GM19328 (cell line): ENCODE results near the gene HPN.
"Not testable (repeated sequence)": the region's sequence is repeated elsewhere in the genome, so short reads cannot be mapped to it uniquely, and the experiment has no call there.

ENCODE experiments used
- ATAC-seq: cut with Tn5 transposase; IDR thresholded peaks from one replicate; pipeline ENCODE4 v1.9.1; 2021; ENCODE audit warnings: mild to moderate bottlenecking, moderate library complexity; ENCODE audit not compliant: unreplicated experiment

Gene HPN

DNA sequence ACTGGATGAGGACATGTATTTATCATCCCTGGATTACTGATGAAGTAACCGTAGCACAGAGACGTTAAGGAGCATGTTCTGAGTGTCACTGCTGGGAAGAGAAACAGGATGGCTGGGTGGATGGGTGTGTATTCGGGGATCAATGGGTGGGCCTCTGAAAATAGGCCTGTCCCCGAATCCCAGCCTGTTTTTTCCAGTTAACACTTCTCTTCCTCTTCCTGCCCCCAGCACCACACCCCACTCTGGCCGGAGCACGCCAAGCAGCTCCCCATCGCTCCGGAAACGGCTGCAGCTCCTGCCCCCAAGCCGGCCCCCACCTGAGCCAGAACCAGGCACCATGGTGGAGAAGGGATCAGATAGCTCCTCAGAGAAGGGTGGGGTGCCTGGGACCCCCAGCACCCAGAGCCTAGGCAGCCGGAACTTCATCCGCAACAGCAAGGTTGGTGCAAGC, 32.6 kb upstream of the HPN start:
- ATAC-seq, result no peak

DNA sequence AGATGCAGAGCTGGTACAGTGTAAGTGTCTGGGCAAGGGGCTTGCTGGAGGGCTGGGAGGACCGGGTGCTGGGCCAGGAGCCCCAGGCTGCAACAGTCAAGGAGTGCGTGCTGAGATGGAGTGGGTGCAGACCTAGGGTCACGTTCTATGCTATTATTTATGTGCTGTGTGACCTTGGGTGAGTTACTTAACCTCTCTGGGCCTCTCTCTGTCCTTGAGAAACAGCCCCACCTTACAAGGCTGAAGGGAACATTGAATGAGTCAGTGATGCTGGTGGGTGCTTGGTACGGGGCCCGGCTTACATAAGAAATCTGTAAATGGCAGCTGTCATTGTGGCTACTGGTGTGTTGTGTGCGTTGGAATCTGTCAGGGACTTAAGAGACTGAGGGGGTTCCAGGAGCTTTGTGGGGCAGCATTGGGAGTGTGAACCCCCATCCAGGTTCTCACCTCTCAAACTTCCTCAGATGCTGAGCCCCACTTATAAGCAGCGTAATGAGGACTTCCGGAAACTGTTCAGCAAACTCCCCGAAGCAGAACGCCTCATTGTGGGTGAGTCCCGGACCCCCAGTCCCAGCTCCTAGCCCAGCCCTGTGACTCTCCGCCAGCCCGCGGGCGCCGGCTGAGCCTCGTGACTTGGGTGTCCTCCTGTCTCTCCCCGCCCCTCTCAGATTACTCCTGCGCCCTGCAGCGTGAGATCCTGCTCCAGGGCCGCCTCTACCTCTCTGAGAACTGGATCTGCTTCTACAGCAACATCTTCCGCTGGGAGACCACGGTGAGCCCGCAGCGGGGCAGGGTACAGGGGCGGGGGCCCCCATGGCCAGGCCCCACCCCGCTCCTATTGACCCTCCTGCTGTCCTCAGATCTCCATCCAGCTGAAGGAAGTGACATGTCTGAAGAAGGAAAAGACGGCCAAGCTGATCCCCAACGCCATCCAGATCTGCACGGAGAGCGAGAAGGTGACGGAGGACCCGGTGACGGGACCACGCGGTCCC, 31.8 kb upstream of the HPN start:
- ATAC-seq, result no peak

DNA sequence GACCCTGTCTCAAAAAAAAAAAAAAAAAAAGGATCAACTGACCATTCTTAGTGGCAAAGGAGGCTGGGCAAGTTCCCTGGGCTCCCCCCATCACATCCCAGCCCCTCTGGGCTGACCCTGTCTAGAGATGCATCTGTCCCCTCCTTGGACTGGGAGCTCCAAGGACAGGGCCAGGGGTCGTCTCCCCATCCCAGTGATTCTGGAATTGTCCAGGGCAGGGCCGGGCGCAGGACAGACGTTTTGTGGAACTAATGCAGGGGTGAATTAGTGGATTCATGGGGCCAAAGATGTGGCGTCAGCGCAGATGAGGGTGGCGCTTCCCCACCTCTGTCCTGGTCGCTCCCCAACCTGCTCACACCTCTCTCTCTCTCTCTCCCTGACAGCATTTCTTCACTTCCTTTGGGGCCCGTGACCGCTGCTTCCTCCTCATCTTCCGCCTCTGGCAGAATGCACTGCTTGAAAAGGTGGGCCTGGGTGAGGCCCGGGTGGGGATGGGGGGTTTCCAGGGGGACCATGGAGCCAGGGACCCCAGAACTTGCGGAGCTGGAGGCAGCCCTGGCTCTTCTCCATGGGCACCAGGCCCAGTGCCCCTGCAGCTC, 30.3 kb upstream of the HPN start:
- ATAC-seq, result no peak

DNA sequence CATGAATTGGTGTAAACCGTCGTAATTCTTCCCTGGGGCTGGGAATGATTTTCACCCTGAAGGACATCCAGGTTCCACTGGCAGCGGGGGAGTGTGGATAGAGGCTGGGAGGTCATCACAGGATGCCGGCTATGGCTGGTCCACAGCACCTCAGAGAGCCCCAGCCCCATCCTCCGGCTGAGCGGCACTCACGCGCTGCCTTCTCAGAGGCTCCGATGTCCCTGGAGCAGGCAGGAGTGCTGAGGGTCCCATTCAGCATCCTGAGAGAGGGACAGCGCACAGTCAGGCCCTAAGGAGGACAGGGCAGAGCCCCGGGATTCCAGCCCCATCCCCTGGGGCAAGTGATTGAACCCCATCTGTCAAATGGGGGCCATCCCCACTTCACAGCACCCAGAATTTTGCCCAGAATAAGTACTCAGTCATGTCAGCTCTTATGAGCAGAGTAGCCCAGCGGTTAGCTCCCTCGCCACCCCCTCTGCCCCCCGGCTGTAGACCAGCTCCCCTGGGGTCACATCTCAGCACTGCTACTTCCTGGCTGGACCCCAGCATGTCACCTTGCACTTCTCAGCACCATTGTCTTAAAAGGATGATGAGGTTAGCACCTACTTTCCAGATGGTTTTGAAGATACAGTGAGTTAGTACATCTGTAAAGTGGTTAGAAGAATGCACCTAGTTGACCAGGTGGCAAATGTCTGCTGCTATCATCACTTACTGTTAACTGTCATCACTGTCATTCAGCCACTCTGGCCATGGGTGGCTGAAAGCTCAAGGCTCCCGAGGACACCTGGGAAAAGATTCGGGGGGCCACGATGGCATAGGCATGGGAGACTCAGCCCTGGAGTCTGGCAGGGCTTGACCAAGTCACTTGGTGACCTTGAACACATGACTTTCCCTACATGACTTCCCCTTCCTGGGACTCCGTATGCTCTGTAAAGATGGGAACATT, 29.5 kb upstream of the HPN start:
- ATAC-seq, result no peak

DNA sequence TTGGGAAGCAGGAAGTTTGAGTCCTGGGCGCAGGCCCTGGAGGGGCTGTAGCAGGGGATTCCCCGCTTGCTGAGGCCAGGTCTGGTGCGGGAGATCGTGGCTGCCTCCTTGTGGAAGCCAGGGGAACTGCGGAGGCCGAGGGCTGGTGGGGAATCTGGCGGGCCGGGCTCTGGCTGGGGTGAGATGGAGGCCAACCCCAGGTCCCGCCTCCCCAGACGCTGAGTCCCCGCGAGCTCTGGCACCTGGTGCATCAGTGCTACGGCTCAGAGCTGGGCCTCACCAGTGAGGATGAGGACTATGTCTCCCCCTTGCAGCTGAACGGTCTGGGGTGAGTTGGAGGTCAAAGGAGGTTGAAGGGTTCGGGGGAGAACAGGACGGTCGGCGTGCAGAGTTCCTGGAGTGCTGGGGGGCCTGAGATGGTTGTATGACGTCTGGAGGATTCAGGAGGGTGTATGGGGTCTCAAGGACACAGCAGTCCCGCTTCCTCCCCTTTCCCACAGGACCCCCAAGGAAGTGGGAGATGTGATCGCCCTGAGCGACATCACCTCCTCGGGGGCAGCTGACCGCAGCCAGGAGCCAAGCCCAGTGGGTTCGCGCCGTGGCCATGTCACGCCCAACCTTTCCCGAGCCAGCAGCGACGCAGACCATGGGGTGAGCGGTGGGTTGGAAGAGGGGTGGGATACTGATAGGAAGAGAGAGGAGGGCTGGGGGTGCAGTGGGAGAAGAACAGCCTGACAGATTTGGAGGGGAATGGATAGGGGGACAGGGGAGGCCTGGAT, 28.3 kb upstream of the HPN start:
- no peak for ATAC-seq

DNA sequence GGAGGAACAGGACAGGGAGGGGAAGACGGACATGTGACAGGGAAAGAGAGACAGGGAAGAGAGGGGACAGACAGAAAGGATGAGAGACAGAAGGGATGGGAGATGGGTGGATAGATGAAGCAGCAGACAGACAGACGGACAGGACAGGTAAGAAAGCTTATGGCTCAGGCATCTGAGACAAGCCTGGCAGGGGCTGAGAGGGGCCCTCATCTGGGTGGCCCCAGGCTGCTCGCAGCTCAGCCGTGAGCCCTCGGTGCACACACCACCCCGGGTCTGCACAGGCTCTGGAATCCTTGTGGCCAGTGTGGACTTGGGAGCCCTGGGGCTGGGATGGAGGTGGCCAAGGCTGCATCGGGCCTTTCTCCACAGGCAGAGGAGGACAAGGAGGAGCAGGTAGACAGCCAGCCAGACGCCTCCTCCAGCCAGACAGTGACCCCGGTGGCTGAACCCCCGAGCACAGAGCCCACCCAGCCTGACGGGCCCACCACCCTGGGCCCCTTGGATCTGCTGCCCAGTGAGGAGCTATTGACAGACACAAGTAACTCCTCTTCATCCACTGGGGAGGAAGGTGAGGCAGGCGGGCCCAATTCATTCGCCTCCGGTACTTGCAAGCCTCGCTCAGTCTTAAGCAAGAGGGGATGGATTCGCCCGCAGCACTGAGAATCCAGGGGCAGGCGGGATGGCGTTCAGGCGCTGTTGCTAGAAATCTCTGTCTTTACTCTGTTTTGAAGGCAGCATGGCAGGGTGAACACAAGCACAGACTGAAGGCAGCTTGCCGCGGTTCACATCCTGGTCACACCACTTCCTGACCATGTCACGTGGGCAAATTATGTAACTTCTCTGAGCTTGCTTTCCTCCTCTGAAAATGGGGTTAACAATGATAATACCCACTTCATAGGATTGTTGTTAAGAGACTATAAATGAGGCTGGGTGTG, 27.4 kb upstream of the HPN start:
- no peak for ATAC-seq

DNA sequence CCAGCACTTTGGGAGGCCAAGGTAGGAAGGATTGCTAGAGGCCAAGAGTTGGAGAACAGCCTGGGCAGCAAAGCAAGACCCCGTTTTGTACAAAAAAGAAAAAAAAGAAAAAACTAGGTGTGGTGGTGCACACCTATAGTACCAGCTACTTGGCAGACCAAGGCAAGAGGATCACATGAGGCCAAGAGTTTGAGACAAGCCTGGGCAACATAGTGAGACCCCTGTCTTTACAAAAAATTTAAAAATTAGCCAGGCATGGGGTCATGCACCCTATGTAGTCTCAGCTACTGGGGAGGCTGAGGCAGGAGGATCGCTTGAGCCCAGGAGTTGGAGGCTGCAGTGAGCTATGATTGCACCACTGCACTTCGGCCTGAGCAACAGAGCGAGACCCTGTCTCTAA, 26.7 kb upstream of the HPN start:
- ATAC-seq, result not testable (repeated sequence)

DNA sequence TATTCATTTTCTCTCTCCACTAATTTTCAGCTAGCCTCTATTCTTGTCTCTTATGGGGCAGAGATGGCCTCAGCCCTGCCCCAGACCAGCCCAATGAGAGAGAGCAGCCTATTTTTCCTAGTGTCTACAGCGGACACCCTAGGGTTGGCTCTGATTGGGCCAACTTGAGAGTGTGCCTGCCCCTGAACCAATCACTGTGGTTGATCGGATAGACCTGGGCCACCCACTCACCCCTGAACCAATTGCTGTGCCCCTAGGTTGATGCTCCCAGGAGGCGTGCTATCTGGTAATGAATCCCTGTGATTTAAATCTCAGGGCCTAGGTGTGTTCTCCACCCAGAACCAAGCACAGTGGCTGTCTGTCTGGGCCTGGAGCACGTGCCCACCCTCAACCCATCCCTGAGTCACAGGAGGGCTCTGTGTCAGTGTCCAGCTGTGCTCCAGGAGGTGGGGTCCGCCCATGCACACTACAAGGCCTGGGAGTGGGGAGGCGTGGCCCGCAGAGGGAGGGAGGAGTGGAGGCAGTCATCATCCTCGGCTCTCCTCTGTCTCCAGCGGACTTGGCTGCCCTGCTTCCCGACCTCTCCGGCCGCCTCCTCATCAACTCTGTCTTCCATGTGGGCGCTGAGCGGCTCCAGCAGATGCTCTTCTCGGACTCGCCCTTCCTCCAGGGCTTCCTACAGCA, 26.1 kb upstream of the HPN start:
- ATAC-seq, result no peak

DNA sequence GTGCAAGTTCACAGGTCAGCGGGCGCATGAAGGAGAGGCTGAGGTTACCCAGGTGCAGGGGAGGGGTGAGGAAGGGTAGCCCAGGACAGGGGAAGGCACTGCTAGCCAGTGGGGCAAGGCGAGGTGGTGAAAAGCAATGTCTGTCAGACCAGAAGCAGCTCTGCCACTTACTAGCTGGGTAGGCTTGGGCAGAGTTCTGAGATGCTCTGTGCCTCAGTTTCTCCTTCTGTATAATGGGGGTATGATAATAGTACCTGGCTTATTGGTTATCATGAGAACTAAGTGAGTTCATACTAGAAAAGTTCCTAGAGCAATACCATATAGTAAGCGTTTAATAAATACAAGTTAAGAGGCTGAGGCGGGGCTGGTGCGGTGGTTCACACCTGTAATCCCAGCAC, 25.6 kb upstream of the HPN start:
- ATAC-seq, result no peak

DNA sequence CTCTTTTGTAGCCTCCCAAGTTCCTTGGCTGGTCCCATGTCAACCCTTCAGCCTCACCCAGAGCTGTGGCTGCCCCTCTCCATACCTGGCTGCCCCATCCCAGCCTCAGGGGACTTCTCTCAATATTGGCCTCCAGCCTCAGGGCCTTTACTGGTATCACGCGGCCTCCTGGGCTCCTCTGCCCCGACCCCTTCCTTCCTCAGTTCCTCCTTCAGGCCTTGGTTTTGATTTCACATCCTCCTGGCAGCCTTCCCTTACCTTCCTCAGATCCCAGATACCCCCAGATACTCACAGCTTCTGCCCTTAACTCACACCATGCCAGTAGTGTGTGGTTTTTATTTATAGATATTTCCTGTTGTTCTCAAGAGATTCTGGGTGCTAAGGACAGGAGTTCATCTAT, 24.0 kb upstream of the HPN start:
- ATAC-seq, result no peak

DNA sequence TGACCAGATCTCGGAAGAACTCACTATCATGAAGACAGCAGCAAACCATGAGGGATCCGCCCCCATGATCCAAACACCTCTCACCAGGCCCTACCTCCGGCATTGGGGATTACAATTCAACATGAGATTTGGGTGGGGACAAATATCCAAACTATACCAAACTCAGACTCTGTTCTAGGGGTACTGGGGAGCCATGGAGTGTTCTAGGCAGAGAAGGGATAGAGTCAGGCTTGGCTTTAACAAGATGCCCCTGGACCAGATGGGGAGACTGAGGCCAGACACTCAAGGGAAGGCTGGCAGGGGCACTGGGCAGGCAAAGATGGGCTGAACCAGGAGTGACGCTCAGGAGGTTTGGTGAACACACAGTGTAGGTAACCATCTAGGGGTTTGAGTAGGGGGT, 23.1 kb upstream of the HPN start:
- ATAC-seq, result no peak

DNA sequence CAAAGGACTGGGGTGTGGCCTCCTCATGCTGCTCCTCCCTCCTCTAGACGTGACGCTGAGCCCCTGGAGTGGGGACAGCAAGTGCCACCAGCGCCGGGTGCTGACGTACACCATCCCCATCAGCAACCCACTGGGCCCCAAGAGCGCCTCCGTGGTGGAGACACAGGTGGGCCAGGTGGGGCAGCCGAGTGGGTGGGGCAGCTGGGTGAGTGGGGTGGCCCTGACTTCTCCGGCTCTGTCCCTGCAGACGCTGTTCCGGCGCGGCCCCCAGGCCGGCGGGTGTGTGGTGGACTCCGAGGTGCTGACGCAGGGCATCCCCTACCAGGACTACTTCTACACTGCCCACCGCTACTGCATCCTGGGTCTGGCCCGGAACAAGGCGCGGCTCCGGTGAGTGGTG, 22.4 kb upstream of the HPN start:
- ATAC-seq, result no peak

DNA sequence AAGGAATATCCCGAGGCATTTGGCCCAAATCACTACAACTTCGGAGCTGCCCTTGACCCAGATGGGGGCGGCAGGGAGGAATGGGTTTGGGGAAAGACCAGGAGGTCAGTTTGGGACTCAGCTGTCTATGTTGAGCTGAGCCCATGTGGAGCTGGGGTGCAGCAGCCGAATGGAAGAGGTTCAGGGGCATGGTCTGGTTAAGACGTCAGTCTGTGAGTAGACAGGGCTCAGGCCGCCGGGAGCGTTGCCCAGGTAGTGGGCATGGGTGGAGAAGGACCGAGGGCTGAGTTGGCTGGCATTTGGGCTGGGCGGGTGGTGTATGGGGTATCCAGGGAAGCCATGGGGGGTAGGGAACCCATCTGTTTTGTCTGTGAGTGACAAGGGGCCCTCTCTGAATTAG, 20.5 kb upstream of the HPN start:
- ATAC-seq, result no peak

DNA sequence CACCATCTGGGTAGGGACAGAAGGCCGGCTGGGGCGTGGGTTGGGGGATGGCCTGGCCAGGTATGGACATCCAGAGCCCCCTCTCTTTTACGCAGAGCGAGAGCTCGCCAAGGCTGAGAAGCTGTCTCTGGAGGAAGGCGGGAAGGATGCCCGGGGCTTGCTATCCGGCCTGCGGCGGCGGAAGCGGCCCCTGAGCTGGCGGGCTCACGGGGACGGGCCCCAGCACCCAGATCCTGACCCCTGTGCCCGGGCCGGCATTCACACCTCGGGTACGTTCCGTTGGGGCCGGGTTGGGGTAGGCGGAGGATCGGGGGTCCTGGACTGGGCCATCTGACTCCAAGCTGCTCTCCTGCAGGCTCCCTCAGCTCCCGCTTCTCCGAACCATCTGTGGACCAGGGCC, 19.9 kb upstream of the HPN start:
- ATAC-seq, result no peak

DNA sequence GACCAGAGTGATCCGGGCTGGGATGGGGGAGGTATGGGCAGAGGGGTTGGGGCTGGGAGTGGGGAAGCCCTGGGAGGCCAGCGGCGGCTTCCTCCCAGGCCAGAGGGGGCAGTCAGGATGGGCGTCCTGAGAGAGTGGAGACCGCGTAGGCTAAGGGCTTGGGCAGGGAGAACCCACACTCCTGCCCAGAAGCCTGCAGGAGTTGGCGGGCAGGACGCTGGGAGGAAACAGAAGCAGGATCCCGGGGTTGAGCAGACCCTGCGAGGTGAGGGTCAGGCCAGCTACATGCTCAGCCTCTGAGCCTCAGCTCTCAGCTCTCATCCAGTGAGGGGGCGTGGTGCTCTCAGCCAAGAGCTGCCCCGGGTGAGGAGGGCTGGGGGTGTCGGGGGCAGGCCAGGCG, 19.1 kb upstream of the HPN start:
- ATAC-seq, result no peak

DNA sequence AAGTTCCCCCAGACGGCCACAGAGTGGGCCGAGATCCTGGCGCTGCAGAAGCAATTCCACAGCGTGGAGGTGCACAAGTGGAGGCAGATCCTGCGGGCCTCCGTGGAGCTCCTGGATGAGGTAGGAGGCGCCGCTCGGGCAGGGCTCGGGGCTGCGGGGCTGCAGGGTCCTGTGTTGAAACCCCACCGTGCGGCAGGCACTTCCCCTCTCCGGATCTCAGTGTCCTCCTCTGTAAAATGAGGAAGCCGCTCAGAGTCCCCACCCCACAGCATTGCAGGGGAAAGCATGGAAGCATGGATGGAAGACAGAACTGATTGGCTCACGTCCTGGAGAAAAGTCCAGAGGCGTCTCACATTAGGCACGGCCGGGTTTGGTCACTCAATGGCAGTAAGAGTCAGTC, 18.1 kb upstream of the HPN start:
- ATAC-seq, result no peak

DNA sequence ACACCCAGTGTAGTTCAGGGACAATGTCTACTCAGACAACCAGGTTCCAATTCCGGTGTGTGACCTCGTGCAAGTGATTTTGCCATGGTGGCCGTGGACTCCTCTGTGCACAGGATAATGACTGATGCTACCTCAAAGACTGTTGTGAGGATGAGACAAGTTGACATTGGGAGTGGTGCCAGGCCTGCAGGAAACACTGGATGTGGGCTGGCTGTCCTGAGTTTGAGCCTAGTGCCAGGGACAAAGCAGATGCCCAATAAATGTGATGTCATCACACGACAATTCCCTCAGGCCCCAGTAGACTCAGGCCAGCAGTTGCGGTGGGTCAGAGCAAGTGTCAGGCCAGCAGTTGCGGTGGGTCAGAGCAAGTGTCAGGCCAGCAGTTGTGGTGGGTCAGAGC, 17.4 kb upstream of the HPN start:
- ATAC-seq, result no peak

DNA sequence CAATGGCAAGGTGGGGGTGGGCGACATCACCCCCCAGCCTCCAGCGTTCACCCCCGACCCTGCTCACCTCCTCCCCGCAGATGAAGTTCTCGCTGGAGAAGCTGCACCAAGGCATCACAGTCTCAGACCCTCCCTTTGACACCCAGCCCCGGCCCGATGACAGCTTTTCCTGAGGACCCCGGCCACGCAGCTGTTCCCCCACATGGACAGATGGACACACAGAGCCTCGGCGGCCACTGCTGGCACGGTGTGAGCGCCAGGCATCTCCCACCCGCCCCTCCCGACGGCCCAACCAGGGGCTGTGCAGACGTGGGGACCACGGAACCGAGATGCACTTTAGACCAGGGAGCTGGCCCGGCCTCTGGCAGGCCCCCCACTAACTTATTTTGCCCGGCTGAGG, 15.6 kb upstream of the HPN start:
- ATAC-seq, result no peak

DNA sequence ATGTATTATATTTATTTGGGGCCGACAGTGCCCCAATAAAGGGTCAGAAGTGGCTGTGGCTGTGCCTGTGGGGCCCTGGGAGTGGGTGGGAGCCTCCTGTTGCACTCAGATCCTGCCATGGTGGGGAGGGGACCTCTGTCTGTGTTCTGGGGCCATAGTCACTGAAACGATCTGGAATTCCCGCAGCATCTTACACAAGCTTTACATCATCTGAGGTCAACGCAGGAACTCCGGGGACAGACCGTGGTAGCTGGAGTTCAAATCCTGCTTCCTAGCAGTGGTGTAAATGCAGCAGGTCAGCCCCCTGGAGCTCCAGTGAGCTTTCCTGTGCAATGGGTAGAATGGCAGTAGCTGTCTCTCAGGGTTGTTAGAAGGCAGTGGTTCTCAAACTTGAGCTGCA, 15.1 kb upstream of the HPN start:
- no peak for ATAC-seq
